Body of pancreas (tissue), 4 donors: Measurements from ENCODE around the gene C2orf81. TPM values are rescaled to one million over a fixed set of nuclear protein-coding genes. Genes with fewer than 3 reads are reported as not detected.

Experiments
- ATAC-seq: fragments of 150-250 bp; one replicate; pipeline ENCODE4 v1.9.1; 2016
- DNase-seq, 4 donors: peaks; one replicate each; pipeline ENCODE4 v3.0.0-alpha.2; 2019
- H3K27ac ChIP-seq, 4 donors: fragments of 200-600 bp; sonication (generic); 1 replicate in 3 of 4; 2 replicates in 1 of 4; pipeline versions ENCODE4 v1.5.1 to v1.6.1; 2016 to 2019; ENCODE audit warnings: mild to moderate bottlenecking in 1 of 4, mixed read lengths in 1 of 4, moderate library complexity in 1 of 4
- H3K27me3 ChIP-seq, 2 donors: fragments of 200-600 bp; sonication (generic); one replicate each; pipeline ENCODE4 v1.6.0; 2016; ENCODE audit warnings: mild to moderate bottlenecking in 1 of 2
- H3K36me3 ChIP-seq, 2 donors: fragments of 200-600 bp; sonication (generic); replicated peaks in 1 of 2; 2 replicates each; pipeline ENCODE4 v1.5.1; 2016; ENCODE audit warnings: low read depth in 2 of 2; ENCODE audit not compliant: insufficient read depth in 1 of 2
- H3K4me1 ChIP-seq: fragments of 200-600 bp; sonication (generic); one replicate; pipeline ENCODE4 v1.6.0; 2016
- H3K4me3 ChIP-seq, 2 donors: fragments of 200-600 bp; sonication (generic); 1 replicate in 1 of 2; 2 replicates in 1 of 2; pipeline ENCODE4 v1.5.1; 2016 to 2019
- H3K9me3 ChIP-seq, 3 donors: fragments of 200-600 bp; sonication (generic); 1 replicate in 2 of 3; 2 replicates in 1 of 3; pipeline ENCODE4 v1.5.1; 2016
- CTCF ChIP-seq, 7 experiments: fragments of 450-650 bp in 4 of 7; fragments of 200-600 bp in 3 of 7; sonication (generic) in 3 of 7; IDR thresholded peaks; one replicate each; pipeline ENCODE4 v1.5.1; 2016 to 2019; ENCODE audit warnings: antibody characterized with exemption in 7 of 7
- POLR2A ChIP-seq, 3 donors: fragments of 450-650 bp; IDR thresholded peaks; one replicate each; pipeline ENCODE4 v1.6.1; 2016; ENCODE audit warnings: antibody characterized with exemption in 3 of 3, mild to moderate bottlenecking in 2 of 3
- WGBS, 2 donors: methylation state at CpG; one replicate each; pipeline ENCODE4 v1.1.5; 2017; 5-methylcytosine and 5-hydroxymethylcytosine counted together
- intact Hi-C: fragments of 100-400 bp; cut with DNase I; formaldehyde crosslinking; loops from one replicate; pipeline ENCODE4 v1.15.1; 2023
- total RNA-seq, 2 donors: library from RNA; depleted of rRNA; stranded (reverse); fragments of >200 nt; gene quantifications; one replicate each; pipeline ENCODE4 v1.1.0, GENCODE V29; 2016

Gene C2orf81
- total RNA-seq, 2 donors from 2014 or later, result 0.33 to 1.6 TPM

- no peak for DNase-seq
- H3K27me3 ChIP-seq, result no peaks in the 10 kb centered on the region
- H3K36me3 ChIP-seq, result peaks cover 18 to 37% of the 10 kb centered on the region in 2 donors
- no peaks in the 10 kb centered on the region for H3K9me3 ChIP-seq
- no peak for ATAC-seq
- H3K4me1 ChIP-seq, result no peaks in the 10 kb centered on the region
- H3K27ac ChIP-seq, result no peak overlapping the region
- WGBS, 2 donors, result 85 to 92% methylated on average over 8 to 11 of the region's 11 CpGs
- H3K4me3 ChIP-seq, result no peak overlapping the region
- no peak for TF ChIP-seq POLR2A (IDR thresholded peaks at IDR 0.05)
- TF ChIP-seq CTCF (IDR thresholded peaks at IDR 0.05), result no peak
- intact Hi-C loops, result no loop called here
Observed at GRCh38 chr2:74430502-74430901, 9.1 kb upstream of the C2orf81 start.

GRCh38 chr2:74429487-74430451, 8.3 kb upstream of the C2orf81 start:
- 83 to 87% methylated on average over 16 of the region's 18 CpGs for WGBS, 2 donors
- Histone ChIP-seq H3K36me3 (peaks cover 18 to 37% of the 10 kb centered on the region in 2 donors), H3K4me3 (no peak overlapping the region)

GRCh38 chr2:74428675-74429074, 7.3 kb upstream of the C2orf81 start:
- Histone ChIP-seq H3K36me3 (peaks cover 18 to 37% of the 10 kb centered on the region in 2 donors), H3K27me3 (no peaks in the 10 kb centered on the region), H3K27ac (no peak overlapping the region), H3K4me1 (no peaks in the 10 kb centered on the region), H3K4me3 (no peak overlapping the region), H3K9me3 (no peaks in the 10 kb centered on the region)
- WGBS, 2 donors, result 84 to 94% methylated on average over 5 of the region's 5 CpGs
- DNase-seq, result no peak
- no peak for TF ChIP-seq POLR2A (IDR thresholded peaks at IDR 0.05)
- no peak for TF ChIP-seq CTCF (IDR thresholded peaks at IDR 0.05)
- ATAC-seq, result no peak
- intact Hi-C loops, result no loop called here

More at GRCh38 chr2:74429487-74430451, 8.3 kb upstream of the C2orf81 start:
- H3K27ac ChIP-seq, result no peak overlapping the region
- TF ChIP-seq POLR2A (IDR thresholded peaks at IDR 0.05) (no peak), CTCF (IDR thresholded peaks at IDR 0.05) (no peak)
- intact Hi-C loops, result no loop called here
- H3K4me1 ChIP-seq, result no peaks in the 10 kb centered on the region
- no peaks in the 10 kb centered on the region for H3K9me3 ChIP-seq
- DNase-seq (no peak), ATAC-seq (no peak)
- H3K27me3 ChIP-seq, result no peaks in the 10 kb centered on the region

GRCh38 chr2:74427551-74427950, 6.1 kb upstream of the C2orf81 start:
- Histone ChIP-seq H3K27ac (no peak overlapping the region), H3K4me3 (no peak overlapping the region), H3K4me1 (no peaks in the 10 kb centered on the region), H3K27me3 (no peaks in the 10 kb centered on the region), H3K9me3 (no peaks in the 10 kb centered on the region), H3K36me3 (peaks cover 18 to 37% of the 10 kb centered on the region in 2 donors)
- TF ChIP-seq POLR2A (IDR thresholded peaks at IDR 0.05) (no peak), CTCF (IDR thresholded peaks at IDR 0.05) (no peak)
- DNase-seq (no peak), ATAC-seq (no peak)
- intact Hi-C loops, result no loop called here
- 92 to 97% methylated on average over 1 to 3 of the region's 3 CpGs for WGBS, 2 donors
